GM18870 (cell line): ENCODE measurements around the gene LHPP.
"Not testable (repeated sequence)": the region's sequence is repeated elsewhere in the genome, so short reads cannot be mapped to it uniquely, and the experiment has no call there.

ENCODE experiments used
- ATAC-seq: cut with Tn5 transposase; IDR thresholded peaks from one replicate; pipeline ENCODE4 v1.9.1; 2021; ENCODE audit warnings: moderate library complexity; ENCODE audit not compliant: unreplicated experiment

The LHPP gene, protein sequence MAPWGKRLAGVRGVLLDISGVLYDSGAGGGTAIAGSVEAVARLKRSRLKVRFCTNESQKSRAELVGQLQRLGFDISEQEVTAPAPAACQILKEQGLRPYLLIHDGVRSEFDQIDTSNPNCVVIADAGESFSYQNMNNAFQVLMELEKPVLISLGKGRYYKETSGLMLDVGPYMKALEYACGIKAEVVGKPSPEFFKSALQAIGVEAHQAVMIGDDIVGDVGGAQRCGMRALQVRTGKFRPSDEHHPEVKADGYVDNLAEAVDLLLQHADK

DNA sequence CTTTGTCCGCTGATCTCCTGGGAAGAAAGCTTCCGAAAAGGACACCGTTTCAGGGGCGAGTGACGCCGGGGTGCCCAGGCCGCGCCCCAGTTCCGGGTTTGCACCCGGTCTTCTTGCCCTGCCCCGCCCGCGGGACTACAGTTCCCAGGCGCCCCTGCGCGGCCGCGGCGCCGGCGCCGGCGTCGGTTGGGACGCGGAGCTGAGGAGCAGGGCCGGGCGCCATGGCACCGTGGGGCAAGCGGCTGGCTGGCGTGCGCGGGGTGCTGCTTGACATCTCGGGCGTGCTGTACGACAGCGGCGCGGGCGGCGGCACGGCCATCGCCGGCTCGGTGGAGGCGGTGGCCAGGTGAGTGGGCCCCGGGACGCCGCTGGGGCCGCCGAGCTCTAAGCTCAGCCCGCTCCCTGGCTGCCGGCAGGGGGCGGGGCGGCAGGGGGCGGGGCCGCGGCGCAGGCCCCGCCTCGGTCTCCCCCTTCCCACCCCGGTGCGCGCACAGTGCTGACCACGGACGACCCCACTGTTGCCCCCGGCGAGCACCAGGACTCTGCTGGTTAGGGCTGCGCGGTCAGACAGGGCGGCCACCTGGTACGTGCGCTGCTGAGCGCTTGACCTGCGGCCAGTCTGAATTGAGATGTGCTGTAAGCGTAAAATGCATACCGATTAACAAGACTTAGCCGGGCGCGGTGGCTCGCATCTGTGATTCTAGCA, at the start of gene LHPP:
TSS of gene LHPP (plus strand) at position 182 of the 706 bp plus-strand sequence. CDS start at position 222, 40 bp downstream.
- ATAC-seq: peak; percentile 57

DNA sequence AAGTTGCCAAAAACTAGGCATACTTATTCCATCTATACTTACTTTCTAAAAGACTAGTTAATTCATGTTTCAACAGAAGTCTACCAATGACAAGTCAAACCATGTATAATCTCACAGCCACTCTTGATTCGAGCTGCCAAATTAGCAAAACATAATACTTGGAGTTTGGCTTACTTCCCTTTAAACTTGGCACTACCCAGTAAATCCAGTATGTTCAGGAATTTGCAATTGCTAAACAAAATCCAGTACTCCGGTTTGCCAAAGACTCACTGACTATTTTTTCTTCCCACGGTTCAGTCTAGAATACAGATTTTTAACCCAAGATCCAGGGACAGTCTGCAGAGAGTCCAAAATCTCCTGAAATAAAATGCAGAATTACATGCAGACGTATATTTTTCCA, 47.5 kb upstream of the LHPP start:
- no peak for ATAC-seq

DNA sequence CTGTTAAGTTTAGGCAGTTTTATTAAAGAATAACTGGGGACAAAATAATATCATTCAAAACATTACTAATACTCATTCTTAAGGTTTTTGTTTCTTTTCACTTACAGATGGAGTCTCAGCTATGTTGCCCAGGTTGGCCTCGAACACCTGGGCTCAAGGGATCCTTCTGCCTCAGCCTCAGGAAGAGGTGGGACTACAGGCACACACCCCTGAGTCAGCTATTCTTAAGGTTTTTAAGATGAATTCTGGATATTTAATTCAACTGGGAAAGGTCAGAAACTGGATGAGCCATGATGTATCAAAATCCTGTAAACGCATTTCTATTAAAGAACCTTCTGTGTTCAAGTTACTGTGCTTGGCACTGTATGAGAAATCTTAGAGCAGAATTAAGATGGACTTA, 46.4 kb upstream of the LHPP start:
- ATAC-seq: no peak

DNA sequence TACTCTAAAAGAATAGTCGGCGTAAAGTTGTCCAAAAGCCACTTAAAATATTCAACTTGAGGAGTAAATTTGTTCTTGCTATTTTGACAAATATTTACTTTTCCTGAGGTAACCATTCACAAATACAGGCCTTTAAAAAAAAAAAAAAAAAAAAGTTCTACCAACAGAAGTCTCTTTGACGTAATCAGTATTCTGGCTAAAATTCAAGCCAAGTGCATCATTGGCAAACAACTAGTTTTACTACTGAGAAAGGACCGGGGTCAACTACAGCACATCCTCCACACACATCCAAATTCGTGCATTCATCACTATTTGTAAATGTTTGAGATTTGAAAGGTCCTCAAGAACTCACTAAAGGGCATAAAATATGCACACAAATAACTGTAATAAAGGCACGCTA, 44.9 kb upstream of the LHPP start:
- ATAC-seq: no peak

DNA sequence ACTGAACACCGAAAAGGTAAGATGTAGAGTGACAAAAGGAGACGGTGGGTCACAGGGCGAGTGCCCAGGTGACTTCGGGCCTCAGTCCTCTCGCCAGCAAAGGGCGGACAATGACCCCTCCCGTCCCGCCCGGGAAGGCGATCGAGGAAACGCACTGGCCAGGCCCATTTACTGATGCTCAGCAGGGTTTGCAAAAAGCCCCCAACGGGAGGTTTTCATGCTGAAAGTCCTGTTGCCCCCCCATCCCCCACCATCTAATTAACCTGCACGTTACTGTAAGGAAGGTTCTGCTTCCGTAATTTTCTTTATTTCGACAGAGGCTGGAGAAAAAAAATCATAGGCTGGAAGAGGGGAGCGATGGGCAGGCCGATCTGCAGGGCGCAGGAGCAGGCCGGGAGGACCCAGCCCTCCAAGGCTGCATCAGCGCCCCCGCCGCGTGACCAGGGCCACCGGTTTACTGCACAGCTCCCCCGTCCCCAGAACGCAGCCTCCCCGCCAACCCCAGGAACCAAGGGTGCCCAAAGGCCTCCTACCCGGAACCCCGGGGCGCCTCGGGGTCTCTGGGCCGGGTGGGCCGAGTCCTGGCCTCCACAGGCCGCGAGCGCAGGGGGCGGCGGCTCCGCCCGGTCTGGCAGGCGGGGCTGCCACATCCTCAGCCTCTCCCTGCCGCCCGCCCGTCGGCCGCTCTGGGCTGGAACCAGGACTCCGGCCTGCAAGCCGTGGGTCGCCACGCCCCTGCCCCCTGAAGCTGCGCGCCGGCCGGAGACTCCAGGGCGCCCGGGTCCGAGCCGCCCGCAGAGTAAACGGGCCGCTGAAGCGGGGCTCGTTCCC, 43.5 kb upstream of the LHPP start:
- ATAC-seq: peak; percentile 11

DNA sequence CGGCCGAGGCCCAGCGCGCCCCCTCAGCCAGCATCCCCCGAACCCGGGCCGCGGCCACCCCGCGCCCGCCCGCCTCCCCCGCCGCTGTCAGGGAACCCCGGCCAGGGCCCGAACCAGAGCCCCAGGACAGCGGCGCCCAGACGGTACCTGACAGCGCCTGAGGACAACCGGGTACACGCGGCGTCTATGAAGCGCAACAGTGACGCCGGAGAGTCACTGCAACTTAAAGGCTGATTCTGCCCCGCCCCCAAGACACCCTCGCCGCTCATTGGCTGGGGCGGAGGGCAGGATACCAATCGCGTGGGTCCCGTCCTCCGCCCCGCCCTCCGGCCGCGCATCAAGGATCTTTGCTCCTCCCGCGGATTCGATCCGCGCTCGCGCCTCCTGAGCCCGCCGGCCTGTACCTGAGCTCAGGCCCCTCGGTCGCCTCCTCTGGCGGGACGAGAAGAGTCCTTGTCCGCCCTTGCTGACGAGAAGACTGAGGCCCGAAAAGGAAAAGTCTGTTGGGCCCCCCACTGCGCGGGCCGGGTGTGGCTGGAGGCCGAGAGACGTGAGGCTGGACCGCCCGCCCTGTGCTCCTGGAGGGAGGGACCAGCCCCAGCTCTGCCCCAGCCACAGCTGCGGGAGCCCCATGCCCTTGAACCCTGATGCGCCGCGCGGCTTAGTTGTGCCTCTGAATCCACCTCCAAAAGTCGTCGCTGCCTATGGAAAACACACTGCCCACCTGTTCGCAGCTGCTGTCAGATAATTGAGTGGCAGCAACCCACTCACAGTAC, 42.7 kb upstream of the LHPP start, which contains the start of gene OAT:
TSS of gene OAT (minus strand) at position 198 of the 776 bp plus-strand sequence. CDS start 6,752 bp downstream, outside the sequence.
- ATAC-seq: peak; percentile 89

DNA sequence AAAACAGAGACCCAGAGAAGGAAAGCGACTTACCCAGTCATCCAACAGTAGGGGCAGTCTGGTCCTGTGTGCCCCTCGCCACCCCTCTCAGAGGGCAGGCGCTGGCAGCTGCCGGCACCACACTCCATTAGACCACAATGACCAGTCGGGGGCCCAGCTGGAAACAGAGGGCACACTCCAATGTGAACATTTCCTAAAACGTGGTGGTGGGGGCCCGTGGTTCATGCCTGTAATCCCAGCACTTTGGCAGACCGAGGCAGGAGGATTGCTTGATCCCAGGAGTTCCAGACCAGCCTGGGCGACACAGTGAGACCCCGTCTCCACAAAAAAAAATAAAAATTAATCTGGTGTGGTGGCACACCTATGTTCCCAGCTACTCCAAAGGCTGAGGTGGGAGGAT, 42.0 kb upstream of the LHPP start:
- no peak for ATAC-seq

DNA sequence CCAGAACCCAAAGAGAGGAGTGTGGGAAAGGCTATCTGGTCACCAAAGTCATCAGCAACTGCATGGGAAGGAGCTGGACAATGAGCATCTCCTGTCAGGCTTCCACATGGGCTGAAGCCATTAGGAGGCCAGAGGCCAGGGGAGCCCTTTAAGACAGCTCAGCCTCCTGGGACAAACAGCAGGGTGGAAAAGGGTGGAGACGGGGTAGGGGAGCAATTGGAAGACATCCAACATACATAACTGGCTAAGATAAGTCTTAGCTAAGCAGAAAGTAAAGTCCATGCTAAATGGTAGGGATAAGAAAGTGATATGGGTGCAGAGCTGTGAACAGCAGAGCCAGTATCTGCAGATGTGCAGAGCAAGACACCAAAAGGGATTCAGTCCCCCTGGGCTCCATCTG, 41.4 kb upstream of the LHPP start:
- no peak for ATAC-seq

DNA sequence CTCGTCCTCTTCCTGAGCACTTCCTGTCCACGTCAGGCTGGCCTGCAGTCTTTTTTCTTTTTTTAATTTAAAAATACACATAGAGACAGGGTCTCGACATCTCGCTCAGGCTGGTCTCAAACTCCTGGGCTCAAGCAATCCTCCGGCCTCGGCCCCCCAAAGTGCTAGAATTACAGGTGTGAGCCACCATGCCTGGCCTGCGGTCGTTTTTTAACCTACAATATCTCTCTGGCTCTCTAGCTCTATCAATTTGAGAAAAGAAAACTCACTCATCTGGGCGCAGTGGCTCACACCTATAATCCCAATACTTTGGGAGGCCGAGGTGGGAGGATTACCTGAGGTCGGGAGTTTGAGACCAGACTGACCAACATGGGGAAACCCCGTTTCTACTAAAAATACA, 38.9 kb upstream of the LHPP start:
- no peak for ATAC-seq

DNA sequence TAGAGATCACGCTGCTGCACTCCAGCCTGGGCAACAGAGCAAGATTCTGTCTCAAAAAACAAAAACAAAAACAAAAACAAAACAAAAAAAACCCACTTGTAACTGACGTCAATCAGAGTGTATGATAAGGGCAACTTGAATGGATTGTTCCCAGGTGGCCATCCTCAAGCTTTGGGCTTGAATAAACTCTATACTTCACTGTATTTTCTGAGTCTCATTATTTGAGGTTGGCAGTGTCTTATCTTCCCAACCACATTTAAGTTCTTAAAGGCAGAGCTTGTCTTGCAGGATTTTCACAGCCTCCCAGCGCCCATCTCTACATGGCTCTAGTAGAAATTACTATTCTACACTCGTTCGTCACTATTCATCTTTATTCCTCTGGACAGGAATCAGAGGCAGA, 37.8 kb upstream of the LHPP start:
- ATAC-seq: no peak

DNA sequence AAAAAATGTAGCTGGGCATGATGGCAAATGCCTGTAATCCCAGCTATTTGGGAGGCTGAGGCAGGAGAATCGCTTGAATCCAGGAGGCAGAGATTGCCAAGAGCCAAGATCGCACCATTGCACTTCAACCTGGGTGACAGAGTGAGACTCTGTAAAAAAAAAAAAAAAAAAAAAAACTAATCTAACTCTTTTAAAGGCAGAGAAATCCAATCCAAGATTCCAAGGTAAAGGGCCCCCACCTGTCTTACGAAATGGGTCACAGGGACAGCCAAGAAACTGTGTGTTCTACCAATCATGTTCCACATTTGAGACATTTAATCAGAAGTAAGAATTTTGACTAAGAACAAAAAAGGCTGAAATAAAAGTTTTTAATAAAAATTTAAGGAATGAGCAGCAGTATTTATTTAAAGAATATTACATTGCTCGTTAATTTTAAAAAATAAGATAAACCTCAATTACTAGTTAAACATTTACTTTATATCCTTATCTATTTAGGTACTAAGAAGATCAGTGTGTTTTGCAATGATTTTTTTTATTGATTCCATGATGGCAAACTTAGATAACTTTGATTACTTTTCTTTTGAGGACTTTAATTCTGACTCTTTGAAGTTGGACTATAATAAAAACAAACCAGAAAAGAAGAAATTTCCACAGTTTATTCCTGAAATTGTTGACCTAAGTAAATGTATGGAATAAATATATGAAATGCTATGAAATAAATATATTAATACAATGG, 36.2 kb upstream of the LHPP start:
- no peak for ATAC-seq

DNA sequence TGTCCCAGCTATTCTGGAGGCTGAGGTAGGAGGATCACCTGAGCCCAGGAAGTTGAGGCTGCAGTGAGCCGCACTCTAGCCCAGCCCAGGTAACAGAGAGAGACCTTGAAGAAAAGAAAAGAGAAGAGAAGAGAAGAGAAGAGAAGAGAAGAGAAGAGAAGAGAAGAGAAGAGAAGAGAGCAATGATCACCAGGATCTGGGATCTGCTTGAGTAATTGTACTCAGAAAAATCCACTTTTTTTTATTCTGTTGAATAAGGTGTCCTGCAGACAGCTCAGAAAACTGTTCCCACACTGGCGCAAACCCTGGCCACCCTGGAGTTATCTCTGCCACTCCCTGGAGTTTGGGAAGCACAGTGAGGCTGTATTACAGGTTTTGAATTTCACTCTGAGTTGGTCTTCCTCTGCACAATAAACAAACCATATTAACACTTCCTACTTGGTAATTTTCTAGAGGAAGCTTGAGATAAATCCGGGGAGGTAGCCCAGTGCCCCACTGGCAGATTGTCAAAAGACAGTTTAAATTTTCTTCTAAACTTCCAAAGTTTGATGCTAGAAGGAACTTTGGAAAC, 33.3 kb upstream of the LHPP start:
- ATAC-seq: no peak

DNA sequence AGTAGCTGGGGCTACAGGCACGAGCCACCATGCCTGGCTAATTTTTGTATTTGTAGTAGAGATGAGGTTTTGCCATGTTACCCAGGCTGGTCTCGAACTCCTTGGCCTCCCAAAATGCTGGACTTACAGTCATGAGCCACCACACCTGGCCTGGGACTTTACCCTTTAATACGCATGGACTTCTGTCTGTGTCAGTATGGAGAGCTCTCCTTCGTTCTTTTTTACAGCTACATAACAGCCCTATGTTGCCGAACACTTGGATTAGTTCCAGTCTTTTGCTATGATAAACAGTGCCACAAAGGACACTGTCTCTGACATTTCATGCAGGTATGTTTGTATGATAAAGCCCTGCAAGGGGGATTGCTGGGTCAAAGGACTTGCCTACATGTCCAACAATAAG, 32.0 kb upstream of the LHPP start:
- no peak for ATAC-seq

DNA sequence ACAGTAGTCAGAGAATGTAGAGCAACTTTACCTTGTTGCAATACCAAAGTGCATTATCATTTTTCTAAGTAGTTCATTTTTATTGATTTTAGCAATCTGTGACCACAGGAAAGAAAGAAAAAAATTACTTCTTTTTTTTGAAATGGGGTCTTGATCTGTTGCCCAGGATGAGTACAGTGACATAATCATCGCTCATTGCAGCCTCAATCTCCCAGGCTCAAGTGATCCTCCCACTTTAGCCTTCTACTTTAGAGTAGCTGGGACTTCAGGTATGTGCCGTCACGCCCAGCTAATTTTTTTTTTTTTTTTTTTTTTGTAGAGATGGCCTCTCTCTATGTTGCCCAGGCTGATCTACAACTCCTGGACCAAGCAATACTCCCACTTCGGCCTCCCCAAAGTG, 31.5 kb upstream of the LHPP start:
- no peak for ATAC-seq

DNA sequence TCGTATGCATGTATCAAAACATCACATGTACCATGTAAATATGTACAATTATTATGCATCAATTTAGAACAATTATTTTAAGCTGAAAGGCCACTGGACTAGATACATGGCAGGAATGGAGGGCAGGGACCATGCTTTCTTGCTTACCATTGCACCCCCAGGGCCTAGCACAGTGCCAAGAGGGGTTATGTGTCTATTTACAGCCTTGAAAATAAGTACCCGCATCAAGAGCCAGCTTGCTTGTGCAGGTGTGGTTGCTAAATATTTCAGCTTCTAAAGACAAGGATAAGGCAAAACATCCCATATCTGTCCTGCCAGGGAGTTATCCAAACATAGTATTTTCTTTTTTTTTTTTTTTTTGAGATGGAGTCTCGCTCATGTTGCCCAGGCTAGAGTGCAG, 28.2 kb upstream of the LHPP start:
- ATAC-seq: no peak

DNA sequence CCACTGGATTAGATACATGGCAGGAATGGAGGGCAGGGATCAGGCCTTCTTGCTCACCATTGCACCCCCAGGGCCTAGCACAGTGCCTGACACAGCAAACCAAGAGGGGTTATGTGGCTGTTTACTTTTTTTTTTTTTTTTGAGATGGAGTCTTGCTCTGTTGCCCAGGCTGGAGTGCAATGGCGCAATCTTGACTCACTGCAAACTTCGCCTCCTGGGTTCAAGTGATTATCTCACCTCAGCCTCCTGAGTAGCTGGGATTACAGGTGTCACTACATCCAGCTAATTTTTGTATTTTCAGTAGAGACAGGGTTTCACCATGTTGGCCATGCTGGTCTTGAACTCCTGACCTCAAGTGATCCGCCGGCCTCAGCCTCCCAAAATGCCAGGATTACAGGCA, 25.9 kb upstream of the LHPP start:
- ATAC-seq: not testable (repeated sequence)

DNA sequence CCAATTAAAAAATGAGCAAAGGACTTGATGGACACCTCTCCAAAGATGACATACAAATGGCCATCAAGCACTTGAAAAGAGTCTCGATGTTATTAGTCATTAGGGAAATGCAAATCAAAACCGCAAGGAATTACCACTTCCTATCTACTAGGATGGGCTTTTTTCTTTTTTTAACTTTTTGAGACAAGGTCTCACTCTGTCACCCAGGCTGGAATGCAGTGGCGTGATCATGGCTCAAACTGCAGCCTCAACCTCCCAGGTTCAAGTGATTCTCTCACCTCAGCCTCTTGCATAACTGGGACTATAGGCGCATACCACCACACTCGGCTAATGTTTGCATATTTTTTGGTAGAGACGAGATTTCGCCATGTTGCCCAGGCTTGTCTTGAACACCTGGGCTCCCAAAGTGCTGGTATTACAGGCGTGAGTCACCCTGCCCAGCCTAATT, 25.4 kb upstream of the LHPP start:
- ATAC-seq: peak; percentile 71

DNA sequence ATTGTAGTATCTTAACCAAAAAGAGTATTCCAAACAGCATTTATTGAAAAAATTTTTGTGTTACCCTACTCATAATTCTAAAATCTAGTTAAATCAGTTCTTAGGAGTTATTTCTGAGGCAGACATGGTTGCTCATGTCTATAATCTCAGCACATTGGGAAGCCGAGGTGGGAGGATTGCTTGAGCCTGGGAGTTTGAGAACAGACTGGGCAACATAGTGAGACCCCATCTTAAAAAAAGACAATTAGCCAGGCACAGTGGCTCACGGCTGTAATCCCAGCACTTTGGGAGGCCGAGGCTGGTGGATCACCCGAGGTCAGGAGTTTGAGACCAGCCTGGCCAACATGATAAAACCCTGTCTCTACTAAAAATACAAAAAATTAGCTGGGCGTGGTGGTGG, 19.9 kb upstream of the LHPP start:
- not testable (repeated sequence) for ATAC-seq

DNA sequence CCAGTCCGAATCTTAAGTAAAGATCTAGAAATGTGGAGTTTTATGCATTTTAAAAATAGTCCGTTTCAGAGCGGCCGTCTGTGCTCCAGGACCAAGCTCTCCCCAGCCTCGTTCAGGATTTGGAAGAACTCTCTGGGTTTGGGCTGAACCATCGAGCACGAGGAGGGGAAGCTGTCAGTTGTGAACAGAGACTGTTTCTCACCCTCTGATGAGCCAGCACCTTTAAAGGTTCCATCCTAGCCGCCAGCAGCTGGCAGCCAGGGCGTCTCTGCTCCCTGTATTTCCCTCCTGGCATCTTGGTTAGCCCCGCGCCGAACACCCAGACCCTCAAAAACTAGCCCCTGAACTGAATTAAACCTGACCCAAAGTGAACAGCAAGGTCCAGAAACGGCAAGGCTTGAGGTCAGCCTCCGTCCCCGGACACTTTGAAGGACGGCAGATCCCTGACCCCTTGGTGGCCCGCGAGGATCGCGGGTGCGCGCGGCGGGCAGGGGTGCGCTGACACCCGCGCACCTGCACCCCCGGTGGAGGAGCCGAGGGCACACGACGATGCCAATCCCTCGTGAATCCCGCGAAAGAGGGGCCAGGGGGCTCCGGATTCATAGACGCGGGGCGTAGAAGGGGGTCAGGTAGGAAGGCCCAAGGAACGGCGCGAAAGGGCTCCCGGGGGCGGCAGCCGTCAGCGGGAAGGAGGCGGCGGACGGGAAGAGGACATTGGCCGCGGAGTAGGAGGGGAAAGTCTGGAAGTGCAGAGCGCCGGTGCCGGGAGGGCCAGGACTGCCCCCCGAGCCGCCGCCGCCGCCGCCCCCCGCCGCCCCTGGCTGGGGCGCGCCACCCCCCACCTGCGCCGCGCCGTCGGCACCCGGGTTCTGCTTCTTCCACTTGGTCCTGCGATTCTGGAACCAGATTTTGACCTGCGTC, 14.5 kb upstream of the LHPP start:
- ATAC-seq: no peak
